Ishikawa (cell line): ENCODE results near the gene MYO7A.

Source experiments
- CEBPB ChIP-seq: IDR thresholded peaks from 2 replicates; pipeline ENCODE4 v1.6.1; 2012
- CREB1 ChIP-seq: IDR thresholded peaks from 2 replicates; pipeline ENCODE4 v1.6.1; 2012; ENCODE audit warnings: low read depth
- EGR1 ChIP-seq: IDR thresholded peaks from 2 replicates; pipeline ENCODE4 v1.6.1; 2012
- EP300 ChIP-seq: IDR thresholded peaks from 2 replicates; pipeline ENCODE4 v1.6.1; 2012; ENCODE audit warnings: borderline replicate concordance
- FOXM1 ChIP-seq: IDR thresholded peaks from 2 replicates; pipeline ENCODE4 v1.6.1; 2012; ENCODE audit warnings: low read depth, borderline replicate concordance
- NFIC ChIP-seq: IDR thresholded peaks from 2 replicates; pipeline ENCODE4 v1.6.1; 2012
- RAD21 ChIP-seq: IDR thresholded peaks from 2 replicates; pipeline ENCODE4 v1.6.1; 2012; ENCODE audit warnings: low read depth
- TAF1 ChIP-seq: IDR thresholded peaks from 2 replicates; pipeline ENCODE4 v1.6.1; 2012; ENCODE audit warnings: low read depth, mild to moderate bottlenecking
- TCF12 ChIP-seq: IDR thresholded peaks from 2 replicates; pipeline ENCODE4 v1.6.1; 2012; ENCODE audit warnings: low read depth
- TEAD4 ChIP-seq: IDR thresholded peaks from 2 replicates; pipeline ENCODE4 v1.6.1; 2012
- YY1 ChIP-seq: IDR thresholded peaks from 2 replicates; pipeline ENCODE4 v1.6.1; 2012; ENCODE audit warnings: low read depth
- ZBTB7A ChIP-seq: IDR thresholded peaks from 2 replicates; pipeline ENCODE4 v1.6.1; 2012; ENCODE audit warnings: low read depth
- TF ChIP-seq, protein P1 (sequence below): IDR thresholded peaks from 2 replicates; pipeline ENCODE4 v1.6.1; 2012
- TF ChIP-seq, protein P2 (sequence below): IDR thresholded peaks from 2 replicates; pipeline ENCODE4 v1.6.1; 2012; ENCODE audit warnings: low read depth, mild to moderate bottlenecking
- TF ChIP-seq, protein P3 (sequence below): IDR thresholded peaks from 2 replicates; pipeline ENCODE4 v1.6.1; 2012

The MYO7A gene

DNA sequence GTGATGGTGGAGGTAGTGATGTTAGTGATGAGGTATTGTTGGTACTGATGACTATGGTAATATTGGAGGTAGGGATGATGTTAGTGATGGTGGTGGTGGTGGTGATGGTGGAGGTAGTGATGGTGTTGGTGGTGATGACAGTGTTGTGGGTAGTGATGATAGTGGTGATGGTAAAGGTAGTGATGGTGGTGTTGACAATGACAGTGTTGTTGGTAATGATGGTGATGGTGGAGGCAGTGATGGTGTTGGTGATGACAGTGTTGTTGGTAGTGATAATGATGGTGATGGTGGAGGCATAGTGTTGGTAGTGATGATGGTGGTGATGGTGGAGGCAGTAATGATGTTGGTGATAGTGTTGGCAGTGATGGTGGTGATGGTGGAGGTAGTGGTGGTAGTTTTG is 65.1 kb downstream of the MYO7A start:
- TF ChIP-seq RAD21 (no peak), FOXM1 (no peak), EGR1 (no peak), EP300 (no peak), YY1 (no peak), CREB1 (no peak), TEAD4 (no peak), NFIC (no peak), TAF1 (no peak), TCF12 (no peak)
- TF ChIP-seq, protein P1, sequence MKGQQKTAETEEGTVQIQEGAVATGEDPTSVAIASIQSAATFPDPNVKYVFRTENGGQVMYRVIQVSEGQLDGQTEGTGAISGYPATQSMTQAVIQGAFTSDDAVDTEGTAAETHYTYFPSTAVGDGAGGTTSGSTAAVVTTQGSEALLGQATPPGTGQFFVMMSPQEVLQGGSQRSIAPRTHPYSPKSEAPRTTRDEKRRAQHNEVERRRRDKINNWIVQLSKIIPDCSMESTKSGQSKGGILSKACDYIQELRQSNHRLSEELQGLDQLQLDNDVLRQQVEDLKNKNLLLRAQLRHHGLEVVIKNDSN, result no peak
- TF ChIP-seq, protein P2, sequence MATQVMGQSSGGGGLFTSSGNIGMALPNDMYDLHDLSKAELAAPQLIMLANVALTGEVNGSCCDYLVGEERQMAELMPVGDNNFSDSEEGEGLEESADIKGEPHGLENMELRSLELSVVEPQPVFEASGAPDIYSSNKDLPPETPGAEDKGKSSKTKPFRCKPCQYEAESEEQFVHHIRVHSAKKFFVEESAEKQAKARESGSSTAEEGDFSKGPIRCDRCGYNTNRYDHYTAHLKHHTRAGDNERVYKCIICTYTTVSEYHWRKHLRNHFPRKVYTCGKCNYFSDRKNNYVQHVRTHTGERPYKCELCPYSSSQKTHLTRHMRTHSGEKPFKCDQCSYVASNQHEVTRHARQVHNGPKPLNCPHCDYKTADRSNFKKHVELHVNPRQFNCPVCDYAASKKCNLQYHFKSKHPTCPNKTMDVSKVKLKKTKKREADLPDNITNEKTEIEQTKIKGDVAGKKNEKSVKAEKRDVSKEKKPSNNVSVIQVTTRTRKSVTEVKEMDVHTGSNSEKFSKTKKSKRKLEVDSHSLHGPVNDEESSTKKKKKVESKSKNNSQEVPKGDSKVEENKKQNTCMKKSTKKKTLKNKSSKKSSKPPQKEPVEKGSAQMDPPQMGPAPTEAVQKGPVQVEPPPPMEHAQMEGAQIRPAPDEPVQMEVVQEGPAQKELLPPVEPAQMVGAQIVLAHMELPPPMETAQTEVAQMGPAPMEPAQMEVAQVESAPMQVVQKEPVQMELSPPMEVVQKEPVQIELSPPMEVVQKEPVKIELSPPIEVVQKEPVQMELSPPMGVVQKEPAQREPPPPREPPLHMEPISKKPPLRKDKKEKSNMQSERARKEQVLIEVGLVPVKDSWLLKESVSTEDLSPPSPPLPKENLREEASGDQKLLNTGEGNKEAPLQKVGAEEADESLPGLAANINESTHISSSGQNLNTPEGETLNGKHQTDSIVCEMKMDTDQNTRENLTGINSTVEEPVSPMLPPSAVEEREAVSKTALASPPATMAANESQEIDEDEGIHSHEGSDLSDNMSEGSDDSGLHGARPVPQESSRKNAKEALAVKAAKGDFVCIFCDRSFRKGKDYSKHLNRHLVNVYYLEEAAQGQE, result no peak

DNA sequence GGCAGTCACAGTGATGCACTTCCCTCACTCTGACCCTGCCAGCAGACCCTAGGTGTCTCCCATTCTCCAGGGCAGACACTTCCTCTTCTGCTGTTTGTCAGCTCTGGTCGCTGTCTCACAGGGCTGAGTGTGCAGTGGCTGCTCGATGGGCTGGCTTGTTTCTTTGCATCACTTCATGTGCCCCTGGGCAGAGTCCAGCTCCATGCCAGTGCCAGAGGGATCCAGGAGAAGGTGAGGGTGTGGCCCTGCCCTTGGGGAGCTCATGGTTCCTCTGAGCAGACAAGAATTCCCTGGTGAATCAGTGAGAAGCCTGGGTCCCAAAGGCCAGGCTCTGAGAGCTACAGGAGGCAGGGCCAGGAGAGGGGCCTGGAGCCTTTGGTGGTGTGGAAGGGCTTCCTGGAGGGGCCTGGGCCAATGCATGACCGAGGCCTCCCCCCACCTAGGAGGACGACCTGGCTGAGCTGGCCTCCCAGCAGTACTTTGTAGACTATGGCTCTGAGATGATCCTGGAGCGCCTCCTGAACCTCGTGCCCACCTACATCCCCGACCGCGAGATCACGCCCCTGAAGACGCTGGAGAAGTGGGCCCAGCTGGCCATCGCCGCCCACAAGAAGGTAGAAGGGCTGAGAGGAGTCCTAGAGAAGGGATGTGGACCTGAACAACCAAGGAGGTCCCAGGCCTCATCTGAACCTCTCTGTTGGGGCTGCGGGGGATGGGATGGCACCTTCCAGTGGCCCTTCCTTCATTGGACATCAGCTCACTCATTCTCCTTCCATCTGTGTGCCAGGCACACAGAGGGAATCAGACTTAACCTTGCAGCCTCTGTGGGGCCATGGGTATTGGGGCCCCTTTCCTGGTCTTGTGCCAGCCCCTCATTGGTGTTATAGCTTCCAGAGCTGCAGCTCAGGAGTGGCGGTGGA is 66.1 kb downstream of the MYO7A start:
- TF ChIP-seq RAD21 (no peak), NFIC (no peak), ZBTB7A (no peak), CREB1 (no peak), FOXM1 (no peak), TEAD4 (no peak), CEBPB (no peak), EP300 (no peak), TCF12 (no peak), EGR1 (no peak), YY1 (no peak), TAF1 (no peak)
- TF ChIP-seq, protein P3, sequence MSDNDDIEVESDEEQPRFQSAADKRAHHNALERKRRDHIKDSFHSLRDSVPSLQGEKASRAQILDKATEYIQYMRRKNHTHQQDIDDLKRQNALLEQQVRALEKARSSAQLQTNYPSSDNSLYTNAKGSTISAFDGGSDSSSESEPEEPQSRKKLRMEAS, result no peak
- TF ChIP-seq, protein P1, result no peak
- TF ChIP-seq, protein P2, result no peak

DNA sequence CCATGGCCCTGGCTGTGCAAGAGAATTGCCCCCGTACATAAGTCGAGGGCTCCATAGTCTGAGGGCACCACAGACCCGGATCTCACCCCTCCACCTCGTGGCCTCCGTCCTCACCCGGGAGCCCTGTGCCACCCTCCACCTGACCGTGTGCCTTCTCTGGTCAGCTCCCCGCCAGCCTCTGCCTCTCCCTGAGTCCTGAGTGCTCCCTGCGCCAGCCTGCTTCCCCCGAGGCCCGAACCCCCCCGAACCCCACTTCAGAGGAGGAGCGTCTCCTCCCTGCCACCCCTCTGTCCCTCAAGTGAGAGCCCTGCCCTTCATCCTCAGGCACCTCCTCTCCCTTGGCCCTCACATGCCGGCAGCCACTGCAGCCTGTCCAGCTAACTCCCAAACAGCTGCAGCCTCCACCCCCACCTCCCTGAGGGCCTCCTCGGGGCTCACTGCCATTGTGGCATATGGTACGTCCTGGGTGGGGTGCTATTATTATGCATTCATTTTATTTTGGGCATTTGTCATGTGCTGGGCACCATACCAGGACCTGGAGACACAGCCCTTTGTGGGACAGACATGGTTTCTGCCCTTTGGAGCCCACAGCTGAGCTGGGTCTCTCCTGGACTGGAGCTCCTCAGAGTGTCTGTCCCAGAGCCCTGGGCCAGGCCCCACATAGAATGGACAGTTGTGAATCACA is 67.2 kb downstream of the MYO7A start:
- TF ChIP-seq, protein P3, result no peak
- no peak for TF ChIP-seq FOXM1
- TF ChIP-seq, protein P2, result no peak
- TF ChIP-seq ZBTB7A, result no peak
- no peak for TF ChIP-seq YY1
- TF ChIP-seq EGR1, result no peak
- TF ChIP-seq CEBPB, result no peak
- no peak for TF ChIP-seq EP300
- TF ChIP-seq NFIC, result no peak
- TF ChIP-seq, protein P1, result no peak
- no peak for TF ChIP-seq TAF1
- no peak for TF ChIP-seq CREB1
- no peak for TF ChIP-seq RAD21
- TF ChIP-seq TEAD4, result no peak
- TF ChIP-seq TCF12, result no peak
